K562 (cell line): Measurements from ENCODE around the gene PFAS. TPM values are rescaled to one million over a fixed set of nuclear protein-coding genes. Genes with fewer than 3 reads are reported as not detected.
A peak's percentile ranks its signal among the peaks of the same experiment; 100 is the strongest.

Experiments used
- BACH1 ChIP-seq: fragments of 200-800 bp; sonication (Bioruptor generic); IDR thresholded peaks from 2 replicates; pipeline ENCODE4 v1.6.1; 2016; ENCODE audit warnings: missing genetic modification characterization, missing compliant biosample characterization
- CHD7 ChIP-seq: fragments of 200-600 bp; sonication (generic); IDR thresholded peaks from one replicate; pipeline ENCODE4 v1.6.1; 2012; ENCODE audit warnings: mild to moderate bottlenecking, low read depth, low read length, inconsistent platforms
- HDAC8 ChIP-seq: fragments of 450-650 bp; IDR thresholded peaks from 2 replicates; pipeline ENCODE4 v1.6.1; 2016; ENCODE audit warnings: mild to moderate bottlenecking, missing genetic modification characterization, moderate library complexity, missing compliant biosample characterization
- MCM3 ChIP-seq: fragments of 450-650 bp; IDR thresholded peaks from 2 replicates; pipeline ENCODE4 v1.6.1; 2016
- MLX ChIP-seq, 2 experiments: fragments of 450-650 bp in 1 of 2; sonication (generic) in 1 of 2; formaldehyde crosslinking; conservative IDR thresholded peaks; 2 replicates each; pipeline versions ENCODE4 v1.4.0 to v1.8.1; 2020 to 2022; ENCODE audit warnings: mild to moderate bottlenecking in 1 of 2, missing genetic modification reagents in 1 of 2
- RBBP5 ChIP-seq: fragments of 200-600 bp; sonication (generic); IDR thresholded peaks from 2 replicates; pipeline ENCODE4 v1.6.1; 2012; ENCODE audit warnings: borderline replicate concordance, mild to moderate bottlenecking, low read length, control low read depth, inconsistent platforms; ENCODE audit not compliant: insufficient read depth, poor library complexity, severe bottlenecking
- RNF219 ChIP-seq: fragments of 250-450 bp; sonication (Bioruptor Pico); IDR thresholded peaks from 2 replicates; pipeline ENCODE4 v1.5.0; 2022; ENCODE audit warnings: mild to moderate bottlenecking
- SMARCA5 ChIP-seq: fragments of 450-650 bp; IDR thresholded peaks from 2 replicates; pipeline ENCODE4 v1.6.1; 2016
- ZBTB26 ChIP-seq: fragments of 450-650 bp; formaldehyde crosslinking; IDR thresholded peaks from 2 replicates; pipeline ENCODE4 v1.4.0; 2022; ENCODE audit warnings: missing genetic modification characterization
- ZNF347 ChIP-seq: fragments of 450-650 bp; formaldehyde crosslinking; IDR thresholded peaks from 2 replicates; pipeline ENCODE4 v1.4.0; 2020; ENCODE audit warnings: low read depth, mild to moderate bottlenecking, moderate library complexity
- ZNF584 ChIP-seq: fragments of 200-800 bp; sonication (Bioruptor generic); IDR thresholded peaks from 2 replicates; pipeline ENCODE4 v1.6.1; 2016; ENCODE audit warnings: low read depth, mild to moderate bottlenecking, missing genetic modification characterization, missing compliant biosample characterization
- polyA plus RNA-seq, 8 experiments: library from polyadenylated mRNA; depleted of rRNA in 4 of 8; stranded (reverse) in 5 of 8; unstranded in 3 of 8; fragments of >200 nt; fragmentation: Nextera tagmentation in 2 of 8; fragmentation: Illumina TruSeq in 1 of 8; extraction: Ambion mirVana in 2 of 8; extraction: Trizol in 1 of 8; gene quantifications; 2 replicates each; pipeline versions ENCODE4 v1.2.1 to v1.2.3, GENCODE V29; 2011 to 2014; ENCODE audit warnings: inconsistent platforms in 1 of 8, missing spikeins in 1 of 8
- total RNA-seq, 7 experiments: library from RNA; depleted of rRNA in 6 of 7; stranded (reverse); fragments of >200 nt in 6 of 7; fragmentation: Illumina TruSeq in 2 of 7; extraction: Trizol in 2 of 7; gene quantifications; 2 replicates each; pipeline versions ENCODE4 v1.2.1 to v1.2.3, GENCODE V29; 2011 to 2021; ENCODE audit warnings: low replicate concordance in 1 of 7

PFAS gene
- total and polyA plus RNA-seq, 9 of the 15 experiments (the other 6 are each of a cell fraction or from before 2014, with no cell fraction given): 11.6 to 131 (median 43.9) TPM

- no peak for TF ChIP-seq CHD7
- no peak for TF ChIP-seq MCM3
- 0 out of 2 replicates have a peak, but pooled peaks have one; percentile 38 for TF ChIP-seq SMARCA5
- TF ChIP-seq ZBTB26 (CRISPR knock-in tag): no peak
- TF ChIP-seq HDAC8 (tag): no peak
- TF ChIP-seq RNF219 (CRISPR knock-in tag): no peak
- TF ChIP-seq RBBP5: peak; percentile 57
- TF ChIP-seq MLX (CRISPR knock-in tag; conservative IDR thresholded peaks at IDR 0.05): no peak
- no peak for TF ChIP-seq BACH1 (tag)
- TF ChIP-seq ZNF584: no peak
- no peak for TF ChIP-seq ZNF347 (CRISPR knock-in tag)
Observed at GRCh38 chr17:8222630-8223355, 26.3 kb upstream of the PFAS start (continued).
